Measurements from ENCODE around the gene TSPAN6. TPM values are rescaled to one million over a fixed set of nuclear protein-coding genes. Genes with fewer than 3 reads are reported as not detected.

The TSPAN6 gene
- total and polyA plus RNA-seq, 10 of the 15 experiments (the other 5 are each of a cell fraction or from before 2014, with no cell fraction given), result 0.04 to 0.23 (median 0.08) TPM; not detected in 5

GRCh38 chrX:100625985-100626491, 10.6 kb downstream of the TSPAN6 start (continued):
- TF ChIP-seq USF1 (IDR thresholded peaks at IDR 0.05; ENCODE audit: borderline replicate concordance, extremely low read length, insufficient read depth, low read depth, low read length), result no peak
- TF ChIP-seq RELB (IDR thresholded peaks at IDR 0.05; ENCODE audit: low read depth), result no peak
- TF ChIP-seq REST (IDR thresholded peaks at IDR 0.05; ENCODE audit: low read depth, low read length), result no peak
- peak; percentile 98 for TF ChIP-seq NFIC (IDR thresholded peaks at IDR 0.05; ENCODE audit: low read depth, low read length)
- no peak for TF ChIP-seq FOXK2 (IDR thresholded peaks at IDR 0.05)
- TF ChIP-seq HDGF (IDR thresholded peaks at IDR 0.05), result no peak
- no peak for TF ChIP-seq ZNF274 (IDR thresholded peaks at IDR 0.05; ENCODE audit: insufficient read depth, insufficient read length)
- no peak for TF ChIP-seq ZZZ3 (IDR thresholded peaks at IDR 0.05; ENCODE audit: control insufficient read depth, insufficient read length, low read depth)
- no peak for TF ChIP-seq CUX1 (IDR thresholded peaks at IDR 0.05; ENCODE audit: insufficient replicate concordance, low read depth, low read length)
- TF ChIP-seq CHD2 (IDR thresholded peaks at IDR 0.05; ENCODE audit: borderline replicate concordance, low read depth, low read length), result no peak
- TF ChIP-seq FOXM1 (IDR thresholded peaks at IDR 0.05; ENCODE audit: low read depth, low read length), result peak; percentile 91
- TF ChIP-seq CREB1 (IDR thresholded peaks at IDR 0.05; ENCODE audit: low read depth), result 0 out of 2 replicates have a peak, but pooled peaks have one; percentile 12
- TF ChIP-seq ETV6 (conservative IDR thresholded peaks at IDR 0.05 in 1 of 2, IDR thresholded peaks at IDR 0.05 in 1 of 2; ENCODE audit: borderline replicate concordance in 1 of 2, low read depth in 1 of 2), result peak in 1 of 2 experiments; percentile 97; a peak in 2 of 4 replicates
